Caki2 (cell line): Measurements from ENCODE around the gene NOM1. TPM values are rescaled to one million over a fixed set of nuclear protein-coding genes. Genes with fewer than 3 reads are reported as not detected.

Experiments used
- DNase-seq: peaks from one replicate; pipeline ENCODE4 v3.0.0-alpha.2; 2015; ENCODE audit warnings: low read depth
- in situ Hi-C: cut with HindIII; loops from 2 replicates; pipeline ENCODE4 v1.10.0; 2016; ENCODE audit warnings: low sequenced_read_pairs, low pct_unique_long_range_greater_than_20kb, mixed read lengths
- total RNA-seq: library from RNA; depleted of rRNA; stranded (reverse); fragments of >200 nt; shearing (Covaris generic); gene quantifications from 2 replicates; pipeline ENCODE4 v1.2.3, GENCODE V29; 2014; ENCODE audit warnings: low replicate concordance; rRNA removed

The NOM1 gene
- total RNA-seq, 1 experiment from 2014 or later, result 16.0 TPM

DNA sequence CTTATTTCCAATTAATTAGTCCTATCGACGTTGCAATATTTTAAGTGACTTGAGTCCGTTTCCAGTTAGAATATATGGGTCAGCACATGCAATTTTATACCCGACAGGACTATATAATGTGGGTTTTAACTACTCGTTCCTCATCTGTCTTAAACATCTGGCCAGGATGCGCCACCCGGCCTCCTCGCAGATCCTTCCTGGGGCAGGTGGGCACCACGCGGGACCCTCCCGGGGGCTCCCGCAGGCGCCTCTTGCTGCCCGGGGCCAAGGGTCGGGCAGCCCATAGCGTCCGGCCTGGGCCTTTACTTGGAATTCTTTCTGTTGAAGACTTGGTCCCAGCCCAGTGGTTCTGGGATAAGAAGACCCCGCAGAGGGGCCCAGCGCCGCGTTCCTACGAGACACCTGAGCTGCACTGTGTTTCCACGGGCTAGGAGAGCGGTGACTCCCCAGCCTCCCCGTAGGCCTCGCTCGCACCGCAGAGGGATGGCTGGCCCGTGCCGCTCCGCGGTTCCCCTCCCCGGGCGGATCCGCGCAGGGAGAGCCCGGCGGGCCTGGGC is 71.1 kb downstream of the NOM1 start:
- no peak for DNase-seq
- in situ Hi-C loops, result no loop called here

DNA sequence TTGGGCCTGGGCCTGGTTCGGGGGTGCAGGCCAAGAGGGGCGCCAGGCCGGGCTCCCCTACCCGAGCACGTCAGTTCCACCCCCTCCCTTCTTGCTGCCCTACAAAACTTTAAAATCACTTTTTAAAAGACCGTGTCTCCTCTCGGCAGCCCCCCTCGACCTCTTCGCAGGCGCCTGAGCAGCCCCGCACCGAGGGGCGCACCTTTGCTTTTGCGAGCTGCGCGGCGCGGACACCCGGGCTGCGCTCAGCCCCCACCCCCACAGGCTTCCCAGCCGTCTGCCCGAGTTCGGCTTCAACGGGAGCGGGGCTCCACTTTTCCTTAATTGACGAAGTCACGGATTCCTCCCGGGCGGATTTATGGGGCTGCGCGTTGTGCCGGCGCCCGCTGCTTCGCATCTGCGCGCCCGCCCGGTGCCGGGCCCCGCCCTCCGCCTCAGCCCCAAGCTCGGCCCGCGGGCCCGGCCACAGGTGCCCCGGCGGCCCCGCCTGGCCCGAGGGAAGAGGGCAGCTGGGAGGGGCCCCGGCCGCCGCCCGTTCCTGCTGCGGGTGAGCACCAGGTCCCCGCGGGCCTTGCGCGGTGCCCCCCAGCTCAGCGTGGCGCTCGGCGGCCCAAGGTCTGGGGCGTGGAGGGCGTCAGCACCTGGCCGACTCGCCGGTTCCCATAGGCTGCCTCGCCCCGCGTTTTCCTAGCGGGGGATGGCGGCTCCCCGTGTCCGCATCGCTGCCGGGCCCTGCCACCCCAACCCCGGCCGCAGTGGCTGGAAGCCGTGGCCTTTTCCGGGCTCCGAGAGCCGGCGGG is 71.8 kb downstream of the NOM1 start:
- in situ Hi-C loops, result no loop called here
- DNase-seq, result no peak

DNA sequence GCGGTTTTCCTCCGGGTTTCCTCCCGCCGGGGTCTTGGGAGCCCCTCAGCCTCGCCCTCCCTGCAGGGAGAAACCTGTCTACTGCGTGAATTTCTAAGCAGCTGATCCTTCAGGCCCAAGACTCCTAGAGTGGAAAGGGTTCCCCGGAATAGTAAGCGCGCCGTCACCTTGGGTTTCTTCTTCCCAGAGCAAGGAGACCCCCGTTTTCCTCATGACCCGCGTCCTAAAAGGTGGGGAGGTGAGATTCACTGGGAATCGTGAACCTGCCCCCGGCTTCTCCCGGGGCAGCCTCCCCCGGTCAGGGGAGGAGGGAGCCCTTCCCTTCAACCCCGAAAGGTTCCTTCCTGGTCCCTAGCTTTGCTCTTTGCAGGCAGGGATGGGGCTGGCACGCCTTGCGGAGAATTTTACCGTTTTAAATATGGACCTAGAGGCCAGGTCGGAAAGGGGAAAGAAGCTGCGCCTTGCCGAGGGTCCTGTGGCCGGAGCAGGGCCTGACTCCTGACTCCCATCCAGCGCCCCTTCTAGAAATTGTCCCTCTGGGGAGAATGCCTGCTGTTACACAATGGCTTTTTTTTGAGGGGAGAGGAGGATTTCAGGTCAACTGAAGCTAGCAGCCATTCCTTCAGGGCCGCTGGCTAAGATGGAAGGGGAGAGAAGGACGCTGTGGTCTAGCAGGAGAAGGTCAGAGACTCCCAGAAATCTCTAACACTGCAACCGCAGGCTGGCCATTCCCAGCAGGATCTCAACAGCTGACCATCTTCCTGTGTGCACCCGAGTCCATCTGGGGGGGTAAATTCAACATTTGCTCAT is 72.6 kb downstream of the NOM1 start:
- no peak for DNase-seq
- in situ Hi-C loops, result no loop called here

Other genes starting within 250 kb of the NOM1 start
- 75.3 and 78.3 TPM in 2 replicates for gene LMBR1, start 56.5 kb upstream of the NOM1 start, total RNA-seq
- 14.5 and 19.5 TPM in 2 replicates for gene MNX1, start 61.0 kb downstream of the NOM1 start, total RNA-seq
- 40.6 and 46.1 TPM in 2 replicates for gene UBE3C, start 189.2 kb downstream of the NOM1 start, total RNA-seq